Activated naive CD4-positive, alpha-beta T cell treated with anti-CD3 and anti-CD28 coated beads, Interleukin-2, amount 10 ng/mL, durations not matched to agents 7 days and 5 days (primary cell): ENCODE results near the gene LRRC37B.
"Not testable (repeated sequence)": the region's sequence is repeated elsewhere in the genome, so short reads cannot be mapped to it uniquely, and the experiment has no call there.

Source experiments
- CTCF ChIA-PET: fragments of 350-600 bp; sonication (Branson Sonifier 250); formaldehyde crosslinking; loops from one replicate; lab custom pipeline; 2021; ENCODE audit warnings: antibody characterized with exemption; lab: Charles Lee
- DNase-seq: peaks from one replicate; pipeline ENCODE4 v3.0.0-alpha.2; 2020
- H3K27ac Mint-ChIP-seq: one replicate; pipeline ENCODE4 v1.8.0; 2021; ENCODE audit warnings: mild to moderate bottlenecking, moderate library complexity, mixed read lengths
- H3K27me3 Mint-ChIP-seq: one replicate; pipeline ENCODE4 v1.8.0; 2021; ENCODE audit warnings: mild to moderate bottlenecking, mixed read lengths
- H3K36me3 Mint-ChIP-seq: one replicate; pipeline ENCODE4 v1.8.0; 2021; ENCODE audit warnings: mixed read lengths
- H3K4me1 Mint-ChIP-seq: one replicate; pipeline ENCODE4 v1.8.0; 2021; ENCODE audit warnings: mixed read lengths
- H3K4me3 Mint-ChIP-seq: one replicate; pipeline ENCODE4 v1.8.0; 2021; ENCODE audit warnings: mild to moderate bottlenecking, moderate library complexity, mixed read lengths
- H3K9me3 Mint-ChIP-seq: one replicate; pipeline ENCODE4 v1.8.0; 2021; ENCODE audit warnings: mixed read lengths

The LRRC37B gene

GRCh38 chr17:32086833-32087232, 79.7 kb downstream of the LRRC37B start:
- H3K4me3 Mint-ChIP-seq, H3K27ac Mint-ChIP-seq, DNase-seq, CTCF ChIA-PET, H3K27me3 Mint-ChIP-seq, H3K4me1 Mint-ChIP-seq, H3K9me3 Mint-ChIP-seq, H3K36me3 Mint-ChIP-seq: not testable (repeated sequence)

GRCh38 chr17:32092062-32092461, 84.9 kb downstream of the LRRC37B start:
- DNase-seq, H3K9me3 Mint-ChIP-seq, H3K4me3 Mint-ChIP-seq, CTCF ChIA-PET, H3K4me1 Mint-ChIP-seq, H3K36me3 Mint-ChIP-seq, H3K27ac Mint-ChIP-seq: not testable (repeated sequence)
- peaks cover 15% of the 10 kb centered on the region for H3K27me3 Mint-ChIP-seq

GRCh38 chr17:32099686-32100085, 92.5 kb downstream of the LRRC37B start:
- CTCF ChIA-PET, result no interaction called here
- no peaks in the 10 kb centered on the region for H3K9me3 Mint-ChIP-seq
- no peaks in the 10 kb centered on the region for H3K36me3 Mint-ChIP-seq
- H3K27me3 Mint-ChIP-seq, result peaks cover 20% of the 10 kb centered on the region
- DNase-seq, result no peak
- no peak overlapping the region for H3K27ac Mint-ChIP-seq
- H3K4me3 Mint-ChIP-seq, result no peak overlapping the region
- peaks cover 21% of the 10 kb centered on the region for H3K4me1 Mint-ChIP-seq

- peaks cover 20% of the 10 kb centered on the region for H3K27me3 Mint-ChIP-seq
- peaks cover 25% of the 10 kb centered on the region for H3K4me1 Mint-ChIP-seq
- H3K9me3 Mint-ChIP-seq, H3K4me3 Mint-ChIP-seq, DNase-seq, H3K27ac Mint-ChIP-seq, CTCF ChIA-PET, H3K36me3 Mint-ChIP-seq: not testable (repeated sequence)
Measured at GRCh38 chr17:32100323-32100722, 93.1 kb downstream of the LRRC37B start.

GRCh38 chr17:32100971-32101631, 93.9 kb downstream of the LRRC37B start:
- CTCF ChIA-PET, result no interaction called here
- DNase-seq, result no peak
- Mint-ChIP-seq H3K36me3 (no peaks in the 10 kb centered on the region), H3K9me3 (no peaks in the 10 kb centered on the region), H3K27me3 (peaks cover 20% of the 10 kb centered on the region), H3K4me3 (no peak overlapping the region), H3K4me1 (peaks cover 28% of the 10 kb centered on the region), H3K27ac (no peak overlapping the region)

GRCh38 chr17:32102172-32102571, 95.0 kb downstream of the LRRC37B start:
- Mint-ChIP-seq H3K4me1 (peaks cover 33% of the 10 kb centered on the region), H3K36me3 (no peaks in the 10 kb centered on the region), H3K9me3 (no peaks in the 10 kb centered on the region), H3K27me3 (peaks cover 12% of the 10 kb centered on the region), H3K4me3 (no peak overlapping the region), H3K27ac (no peak overlapping the region)
- CTCF ChIA-PET, result no interaction called here
- DNase-seq, result no peak

GRCh38 chr17:32102646-32103186, 95.5 kb downstream of the LRRC37B start:
- Mint-ChIP-seq H3K9me3 (no peaks in the 10 kb centered on the region), H3K27me3 (peaks cover 12% of the 10 kb centered on the region), H3K36me3 (no peaks in the 10 kb centered on the region), H3K4me3 (no peak overlapping the region), H3K27ac (no peak overlapping the region), H3K4me1 (peaks cover 39% of the 10 kb centered on the region)
- CTCF ChIA-PET, result no interaction called here
- DNase-seq, result no peak
